Smooth muscle cell (in vitro differentiated cells): Measurements from ENCODE around the gene C12orf57. TPM values are rescaled to one million over a fixed set of nuclear protein-coding genes. Genes with fewer than 3 reads are reported as not detected.

Experiments
- DNase-seq: peaks from one replicate; lab custom pipeline; 2025; ENCODE audit not compliant: unreplicated experiment; lab: John Stamatoyannopoulos, UW
- H2AFZ ChIP-seq: fragments of 200-600 bp; sonication (generic); 2 replicates; pipeline ENCODE4 v1.6.0; 2016; ENCODE audit warnings: antibody characterized with exemption, low read depth, mild to moderate bottlenecking
- H3F3A ChIP-seq: fragments of 200-600 bp; sonication (generic); 2 replicates; pipeline ENCODE4 v1.6.0; 2017; ENCODE audit warnings: antibody characterized with exemption, low read depth
- H3K27ac ChIP-seq: fragments of 200-600 bp; sonication (generic); 2 replicates; pipeline ENCODE4 v1.5.1; 2016; ENCODE audit warnings: low read depth, mild to moderate bottlenecking
- H3K27me3 ChIP-seq: fragments of 200-600 bp; sonication (generic); 2 replicates; pipeline ENCODE4 v1.6.1; 2016; ENCODE audit warnings: low read depth, mild to moderate bottlenecking
- H3K36me3 ChIP-seq: fragments of 200-600 bp; sonication (generic); 2 replicates; pipeline ENCODE4 v1.5.1; 2016; ENCODE audit warnings: low read depth
- H3K4me1 ChIP-seq: fragments of 200-600 bp; sonication (generic); 2 replicates; pipeline ENCODE4 v1.5.1; 2016; ENCODE audit warnings: low read depth
- H3K4me2 ChIP-seq: fragments of 200-600 bp; sonication (generic); 2 replicates; pipeline ENCODE4 v1.6.0; 2016; ENCODE audit warnings: mild to moderate bottlenecking
- H3K4me3 ChIP-seq: fragments of 200-600 bp; sonication (generic); 2 replicates; pipeline ENCODE4 v1.5.1; 2016; ENCODE audit warnings: mild to moderate bottlenecking
- H3K79me2 ChIP-seq: fragments of 200-600 bp; sonication (generic); 2 replicates; pipeline ENCODE4 v1.6.0; 2016; ENCODE audit warnings: low read depth, mild to moderate bottlenecking
- H3K9ac ChIP-seq: fragments of 200-600 bp; sonication (generic); 2 replicates; pipeline ENCODE4 v1.6.0; 2016; ENCODE audit warnings: low read depth
- H3K9me3 ChIP-seq: fragments of 200-600 bp; sonication (generic); replicated peaks from 2 replicates; pipeline ENCODE4 v1.5.1; 2016; ENCODE audit warnings: low read depth
- H4K20me1 ChIP-seq: fragments of 200-600 bp; sonication (generic); 2 replicates; pipeline ENCODE4 v1.6.0; 2016; ENCODE audit warnings: low read depth
- CTCF ChIP-seq: fragments of 200-600 bp; sonication (generic); IDR thresholded peaks from 2 replicates; pipeline ENCODE4 v1.5.1; 2017; ENCODE audit warnings: borderline replicate concordance, mild to moderate bottlenecking, antibody characterized with exemption; ENCODE audit not compliant: insufficient read depth, poor library complexity, severe bottlenecking
- WGBS: methylation state at CpG from one replicate; pipeline ENCODE4 v1.1.7; 2016; ENCODE audit warnings: low lambda C conversion rate; 5-methylcytosine and 5-hydroxymethylcytosine counted together
- polyA plus RNA-seq: library from polyadenylated mRNA; unstranded; fragments of >200 nt; fragmentation: Nextera tagmentation; extraction: Ambion mirVana; gene quantifications from 2 replicates; pipeline ENCODE4 v1.2.1, GENCODE V29; 2016
- total RNA-seq: library from RNA; depleted of rRNA; stranded (reverse); fragments of >200 nt; gene quantifications from 2 replicates; pipeline ENCODE4 v1.2.3, GENCODE V29; 2014

The C12orf57 gene
- total and polyA plus RNA-seq, 2 experiments from 2014 or later = 397 to 494 TPM

GRCh38 chr12:6939191-6939540 is 4.7 kb upstream of the C12orf57 start:
- H3K4me3 ChIP-seq = no peak overlapping the region
- no peaks in the 10 kb centered on the region for H3K36me3 ChIP-seq
- H3F3A ChIP-seq = peaks cover 36% of the 10 kb centered on the region
- TF ChIP-seq CTCF = no peak
- DNase-seq = no peak
- H3K27me3 ChIP-seq = no peaks in the 10 kb centered on the region
- no peaks in the 10 kb centered on the region for H3K9me3 ChIP-seq
- no peak overlapping the region for H3K27ac ChIP-seq
- H3K4me1 ChIP-seq = peaks cover 15% of the 10 kb centered on the region
- H3K4me2 ChIP-seq = no peak overlapping the region
- no peak overlapping the region for H3K9ac ChIP-seq
- WGBS = 98% methylated on average over 2 of the region's 2 CpGs
- H3K79me2 ChIP-seq = peaks cover 4% of the 10 kb centered on the region
- no peak overlapping the region for H2AFZ ChIP-seq
- peaks cover 4% of the 10 kb centered on the region for H4K20me1 ChIP-seq

GRCh38 chr12:6941267-6941666 is 2.6 kb upstream of the C12orf57 start:
- peaks cover 21% of the 10 kb centered on the region for H3K4me1 ChIP-seq
- DNase-seq = no peak
- peak overlapping the region; percentile 6 for H3K27ac ChIP-seq
- H2AFZ ChIP-seq = no peak overlapping the region
- no peak overlapping the region for H3K4me3 ChIP-seq
- H3F3A ChIP-seq = peaks cover 21% of the 10 kb centered on the region
- TF ChIP-seq CTCF = no peak
- peaks cover 6% of the 10 kb centered on the region for H4K20me1 ChIP-seq
- no peak overlapping the region for H3K4me2 ChIP-seq
- no peaks in the 10 kb centered on the region for H3K27me3 ChIP-seq
- H3K36me3 ChIP-seq = no peaks in the 10 kb centered on the region
- H3K79me2 ChIP-seq = no peaks in the 10 kb centered on the region
- WGBS = 94% methylated on average over 12 of the region's 12 CpGs
- H3K9me3 ChIP-seq = no peaks in the 10 kb centered on the region
- H3K9ac ChIP-seq = no peak overlapping the region

- Histone ChIP-seq H3K79me2 (no peaks in the 10 kb centered on the region), H3F3A (peaks cover 18% of the 10 kb centered on the region), H3K27ac (peak overlapping the region; percentile 98), H3K4me3 (no peak overlapping the region), H3K9me3 (no peaks in the 10 kb centered on the region), H3K27me3 (no peaks in the 10 kb centered on the region), H3K4me1 (peaks cover 21% of the 10 kb centered on the region), H2AFZ (no peak overlapping the region), H4K20me1 (peaks cover 6% of the 10 kb centered on the region), H3K4me2 (no peak overlapping the region), H3K9ac (no peak overlapping the region), H3K36me3 (no peaks in the 10 kb centered on the region)
- 97% methylated on average over 6 of the region's 12 CpGs for WGBS
- no peak for TF ChIP-seq CTCF
- no peak for DNase-seq
Measured at GRCh38 chr12:6941782-6942181, 2.0 kb upstream of the C12orf57 start.

GRCh38 chr12:6942331-6942665 is 1.5 kb upstream of the C12orf57 start:
- H3K27ac ChIP-seq = peak overlapping the region; percentile 98
- H3K4me2 ChIP-seq = no peak overlapping the region

More at GRCh38 chr12:6942331-6942665, 1.5 kb upstream of the C12orf57 start:
- H3K27me3 ChIP-seq = no peaks in the 10 kb centered on the region
- no peaks in the 10 kb centered on the region for H3K79me2 ChIP-seq
- H3K4me3 ChIP-seq = no peak overlapping the region
- no peak overlapping the region for H3K9ac ChIP-seq
- TF ChIP-seq CTCF = no peak
- DNase-seq = no peak
- peaks cover 6% of the 10 kb centered on the region for H4K20me1 ChIP-seq
- no peaks in the 10 kb centered on the region for H3K9me3 ChIP-seq
- no peak overlapping the region for H2AFZ ChIP-seq
- peaks cover 16% of the 10 kb centered on the region for H3F3A ChIP-seq
- H3K36me3 ChIP-seq = no peaks in the 10 kb centered on the region
- 94% methylated on average over 11 of the region's 11 CpGs for WGBS
- peaks cover 18% of the 10 kb centered on the region for H3K4me1 ChIP-seq
